HepG2 (cell line): ENCODE results near the gene B4GALT3. TPM values are rescaled to one million over a fixed set of nuclear protein-coding genes. Genes with fewer than 3 reads are reported as not detected.
A peak's percentile ranks its signal among the peaks of the same experiment; 100 is the strongest.

Source experiments
- ARNT ChIP-seq: fragments of 450-650 bp; IDR thresholded peaks from 2 replicates; pipeline ENCODE4 v1.6.1; 2017
- ATF1 ChIP-seq: IDR thresholded peaks from 2 replicates; pipeline ENCODE4 v1.6.1; 2016; ENCODE audit warnings: mild to moderate bottlenecking, control low read depth
- DMAP1 ChIP-seq: IDR thresholded peaks from 2 replicates; pipeline ENCODE4 v1.6.1; 2016
- EHMT2 ChIP-seq: fragments of 200-600 bp; sonication (generic); IDR thresholded peaks from 2 replicates; pipeline ENCODE4 v1.7.0; 2017; ENCODE audit warnings: antibody characterized with exemption, low read depth, low read length, borderline replicate concordance
- ELF1 ChIP-seq: sonication (generic); formaldehyde crosslinking; IDR thresholded peaks from 2 replicates; pipeline ENCODE4 v1.4.0; 2020; ENCODE audit warnings: missing genetic modification reagents
- GPN1 ChIP-seq: sonication (generic); formaldehyde crosslinking; IDR thresholded peaks from 2 replicates; pipeline ENCODE4 v1.5.1; 2020; ENCODE audit warnings: missing genetic modification reagents, borderline replicate concordance
- HOXA3 ChIP-seq: sonication (generic); formaldehyde crosslinking; IDR thresholded peaks from 2 replicates; pipeline ENCODE4 v1.5.0; 2020; ENCODE audit warnings: missing genetic modification reagents
- HOXD1 ChIP-seq: sonication (generic); formaldehyde crosslinking; IDR thresholded peaks from 2 replicates; pipeline ENCODE4 v1.5.0; 2020; ENCODE audit warnings: missing genetic modification reagents
- KLF11 ChIP-seq: IDR thresholded peaks from 2 replicates; pipeline ENCODE4 v1.6.1; 2016; ENCODE audit warnings: missing compliant biosample characterization
- NONO ChIP-seq, 2 experiments: fragments of 450-650 bp in 1 of 2; sonication (generic) in 1 of 2; formaldehyde crosslinking in 1 of 2; IDR thresholded peaks in 1 of 2; conservative IDR thresholded peaks in 1 of 2; 2 replicates each; pipeline versions ENCODE4 v1.6.1 to v1.8.0; 2017 to 2022; ENCODE audit warnings: mild to moderate bottlenecking in 1 of 2, missing genetic modification reagents in 1 of 2, moderate library complexity in 1 of 2
- PHF21A ChIP-seq: sonication (generic); formaldehyde crosslinking; IDR thresholded peaks from 2 replicates; pipeline ENCODE4 v1.5.0; 2020; ENCODE audit warnings: mild to moderate bottlenecking, missing genetic modification reagents
- SNRNP70 ChIP-seq: fragments of 200-400 bp; formaldehyde crosslinking; IDR thresholded peaks from 2 replicates; pipeline ENCODE4 v1.6.1; 2017; ENCODE audit warnings: mild to moderate bottlenecking, low read depth, low read length, moderate library complexity
- ZBTB3 ChIP-seq: sonication (generic); formaldehyde crosslinking; IDR thresholded peaks from 2 replicates; pipeline ENCODE4 v1.4.0; 2020; ENCODE audit warnings: low read depth, mild to moderate bottlenecking, moderate library complexity, missing genetic modification reagents, borderline replicate concordance
- ZMYM3 ChIP-seq: sonication (generic); formaldehyde crosslinking; IDR thresholded peaks from 2 replicates; pipeline ENCODE4 v1.5.1; 2020; ENCODE audit warnings: mild to moderate bottlenecking, missing genetic modification reagents
- ZNF20 ChIP-seq: sonication (generic); formaldehyde crosslinking; IDR thresholded peaks from 2 replicates; pipeline ENCODE4 v1.4.0; 2020; ENCODE audit warnings: mild to moderate bottlenecking, moderate library complexity, missing genetic modification reagents
- ZNF331 ChIP-seq: sonication (generic); formaldehyde crosslinking; IDR thresholded peaks from 2 replicates; pipeline ENCODE4 v1.4.0; 2020; ENCODE audit warnings: missing genetic modification reagents
- ZNF550 ChIP-seq: sonication (generic); formaldehyde crosslinking; IDR thresholded peaks from 2 replicates; pipeline ENCODE4 v1.4.0; 2020; ENCODE audit warnings: mild to moderate bottlenecking, missing genetic modification reagents, borderline replicate concordance
- ZNF557 ChIP-seq: sonication (generic); formaldehyde crosslinking; IDR thresholded peaks from 2 replicates; pipeline ENCODE4 v1.4.0; 2020; ENCODE audit warnings: missing genetic modification reagents
- polyA plus RNA-seq, 8 experiments: library from polyadenylated mRNA; depleted of rRNA in 3 of 8; stranded (reverse) in 7 of 8; unstranded in 1 of 8; fragments of >200 nt; fragmentation: Illumina TruSeq in 4 of 8; extraction: Trizol in 4 of 8; gene quantifications; 2 replicates each; pipeline versions ENCODE4 v1.2.1 to v1.2.3, GENCODE V29; 2011 to 2016; ENCODE audit warnings: low read depth in 4 of 8, missing spikeins in 1 of 8, mixed read lengths in 1 of 8; ENCODE audit not compliant: insufficient read depth in 1 of 8
- total RNA-seq, 5 experiments: library from RNA; depleted of rRNA; stranded (reverse); fragments of >200 nt; fragmentation: Illumina TruSeq; extraction: Trizol; gene quantifications; 2 replicates each; pipeline ENCODE4 v1.2.3, GENCODE V29; 2016; ENCODE audit warnings: low read depth in 1 of 5
- TF ChIP-seq, protein P1 (sequence below), 2 experiments: sonication (generic) in 1 of 2; formaldehyde crosslinking in 1 of 2; IDR thresholded peaks; 2 replicates each; pipeline versions ENCODE4 v1.4.0 to v1.6.1; 2016 to 2020; ENCODE audit warnings: borderline replicate concordance in 1 of 2, low read depth in 1 of 2, mild to moderate bottlenecking in 1 of 2, missing genetic modification reagents in 1 of 2
- TF ChIP-seq, protein P2 (sequence below): sonication (generic); formaldehyde crosslinking; IDR thresholded peaks from 2 replicates; pipeline ENCODE4 v1.5.0; 2020; ENCODE audit warnings: mild to moderate bottlenecking, missing genetic modification reagents, moderate library complexity
- TF ChIP-seq, protein P3 (sequence below): sonication (generic); formaldehyde crosslinking; IDR thresholded peaks from 2 replicates; pipeline ENCODE4 v1.8.0; 2022; ENCODE audit warnings: low read depth, missing genetic modification reagents

Gene B4GALT3
- total and polyA plus RNA-seq, 2 of the 13 experiments (the other 11 are each of a cell fraction or from before 2014, with no cell fraction given): 35.6 to 40.4 TPM

DNA sequence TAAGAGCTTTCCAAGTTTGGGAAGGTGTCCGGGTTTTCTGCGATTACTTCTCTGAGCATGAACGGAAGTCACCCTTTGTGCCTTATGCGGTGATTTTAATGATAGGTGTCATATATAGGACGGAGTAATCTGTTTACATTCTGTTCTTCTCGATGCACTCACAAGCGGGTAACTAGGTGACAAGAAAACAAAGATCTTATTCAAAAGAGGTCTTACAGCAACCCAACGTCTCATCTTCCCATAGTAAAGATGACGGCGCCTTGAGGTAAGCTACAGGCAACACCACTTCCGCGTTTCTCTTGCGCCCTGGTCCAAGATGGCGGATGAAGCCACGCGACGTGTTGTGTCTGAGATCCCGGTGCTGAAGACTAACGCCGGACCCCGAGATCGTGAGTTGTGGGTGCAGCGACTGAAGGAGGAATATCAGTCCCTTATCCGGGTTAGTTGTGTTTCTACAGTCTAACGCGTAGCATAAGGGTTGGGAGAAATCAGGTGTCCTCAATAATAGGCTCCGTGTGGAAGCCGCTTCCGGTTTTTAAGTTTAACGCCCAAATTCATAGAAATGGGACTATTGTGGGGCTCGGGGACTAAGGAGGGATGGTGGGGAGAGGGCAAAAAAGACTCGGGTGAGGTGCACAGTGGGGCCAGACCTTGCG lies 23.5 kb downstream of the B4GALT3 start, which contains the start of gene UFC1 (continued):
- TF ChIP-seq ZNF20 (CRISPR knock-in tag) (no peak), ZNF557 (no peak), NONO (IDR thresholded peaks at IDR 0.05) (no peak), NONO (CRISPR knock-in tag; conservative IDR thresholded peaks at IDR 0.05) (peak; percentile 75), ZMYM3 (CRISPR knock-in tag) (0 out of 2 replicates have a peak, but pooled peaks have one; percentile 7), HOXD1 (peak; percentile 51; the same call in 1 of the 2 replicates), GPN1 (CRISPR knock-in tag) (peak; percentile 54; the same call in 1 of the 2 replicates), SNRNP70 (no peak), PHF21A (CRISPR knock-in tag) (peak; percentile 52; the same call in 1 of the 2 replicates), ELF1 (CRISPR knock-in tag) (peak; percentile 98), EHMT2 (peak; percentile 69; the same call in 1 of the 2 replicates), ATF1 (peak; percentile 84), ZBTB3 (CRISPR knock-in tag) (no peak), ARNT (no peak), DMAP1 (peak; percentile 95; the same call in 1 of the 2 replicates), KLF11 (CRISPR knock-in tag) (peak; percentile 72; the same call in 1 of the 2 replicates), ZNF331 (CRISPR knock-in tag) (peak; percentile 73), HOXA3 (CRISPR knock-in tag) (peak; percentile 99), ZNF550 (CRISPR knock-in tag) (no peak)
- TF ChIP-seq, protein P1, sequence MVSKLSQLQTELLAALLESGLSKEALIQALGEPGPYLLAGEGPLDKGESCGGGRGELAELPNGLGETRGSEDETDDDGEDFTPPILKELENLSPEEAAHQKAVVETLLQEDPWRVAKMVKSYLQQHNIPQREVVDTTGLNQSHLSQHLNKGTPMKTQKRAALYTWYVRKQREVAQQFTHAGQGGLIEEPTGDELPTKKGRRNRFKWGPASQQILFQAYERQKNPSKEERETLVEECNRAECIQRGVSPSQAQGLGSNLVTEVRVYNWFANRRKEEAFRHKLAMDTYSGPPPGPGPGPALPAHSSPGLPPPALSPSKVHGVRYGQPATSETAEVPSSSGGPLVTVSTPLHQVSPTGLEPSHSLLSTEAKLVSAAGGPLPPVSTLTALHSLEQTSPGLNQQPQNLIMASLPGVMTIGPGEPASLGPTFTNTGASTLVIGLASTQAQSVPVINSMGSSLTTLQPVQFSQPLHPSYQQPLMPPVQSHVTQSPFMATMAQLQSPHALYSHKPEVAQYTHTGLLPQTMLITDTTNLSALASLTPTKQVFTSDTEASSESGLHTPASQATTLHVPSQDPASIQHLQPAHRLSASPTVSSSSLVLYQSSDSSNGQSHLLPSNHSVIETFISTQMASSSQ (IDR thresholded peaks at IDR 0.05; ENCODE audit: low read depth): 0 out of 2 replicates have a peak, but pooled peaks have one; percentile 29
- TF ChIP-seq, protein P1 (CRISPR knock-in tag; IDR thresholded peaks at IDR 0.05; ENCODE audit: borderline replicate concordance): no peak
- TF ChIP-seq, protein P2, sequence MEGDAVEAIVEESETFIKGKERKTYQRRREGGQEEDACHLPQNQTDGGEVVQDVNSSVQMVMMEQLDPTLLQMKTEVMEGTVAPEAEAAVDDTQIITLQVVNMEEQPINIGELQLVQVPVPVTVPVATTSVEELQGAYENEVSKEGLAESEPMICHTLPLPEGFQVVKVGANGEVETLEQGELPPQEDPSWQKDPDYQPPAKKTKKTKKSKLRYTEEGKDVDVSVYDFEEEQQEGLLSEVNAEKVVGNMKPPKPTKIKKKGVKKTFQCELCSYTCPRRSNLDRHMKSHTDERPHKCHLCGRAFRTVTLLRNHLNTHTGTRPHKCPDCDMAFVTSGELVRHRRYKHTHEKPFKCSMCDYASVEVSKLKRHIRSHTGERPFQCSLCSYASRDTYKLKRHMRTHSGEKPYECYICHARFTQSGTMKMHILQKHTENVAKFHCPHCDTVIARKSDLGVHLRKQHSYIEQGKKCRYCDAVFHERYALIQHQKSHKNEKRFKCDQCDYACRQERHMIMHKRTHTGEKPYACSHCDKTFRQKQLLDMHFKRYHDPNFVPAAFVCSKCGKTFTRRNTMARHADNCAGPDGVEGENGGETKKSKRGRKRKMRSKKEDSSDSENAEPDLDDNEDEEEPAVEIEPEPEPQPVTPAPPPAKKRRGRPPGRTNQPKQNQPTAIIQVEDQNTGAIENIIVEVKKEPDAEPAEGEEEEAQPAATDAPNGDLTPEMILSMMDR: no peak
- TF ChIP-seq, protein P3, sequence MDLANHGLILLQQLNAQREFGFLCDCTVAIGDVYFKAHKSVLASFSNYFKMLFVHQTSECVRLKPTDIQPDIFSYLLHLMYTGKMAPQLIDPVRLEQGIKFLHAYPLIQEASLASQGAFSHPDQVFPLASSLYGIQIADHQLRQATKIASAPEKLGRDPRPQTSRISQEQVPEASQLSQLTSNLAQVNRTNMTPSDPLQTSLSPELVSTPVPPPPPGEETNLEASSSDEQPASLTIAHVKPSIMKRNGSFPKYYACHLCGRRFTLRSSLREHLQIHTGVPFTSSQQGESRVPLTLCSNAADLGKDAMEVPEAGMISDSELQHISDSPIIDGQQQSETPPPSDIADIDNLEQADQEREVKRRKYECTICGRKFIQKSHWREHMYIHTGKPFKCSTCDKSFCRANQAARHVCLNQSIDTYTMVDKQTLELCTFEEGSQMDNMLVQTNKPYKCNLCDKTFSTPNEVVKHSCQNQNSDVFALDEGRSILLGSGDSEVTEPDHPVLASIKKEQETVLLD (CRISPR knock-in tag): no peak
